Keratinocyte (primary cell): ENCODE results near the gene BSCL2. TPM values are rescaled to one million over a fixed set of nuclear protein-coding genes. Genes with fewer than 3 reads are reported as not detected.
"Not testable (repeated sequence)": the region's sequence is repeated elsewhere in the genome, so short reads cannot be mapped to it uniquely, and the experiment has no call there.

Source experiments
- DNase-seq: peaks from one replicate; pipeline ENCODE4 v3.0.0-alpha.2; 2011; ENCODE audit warnings: low read depth, missing footprints, low spot score
- FAIRE-seq: peaks from 2 replicates; lab custom pipeline; 2011; peaks lifted over from hg19 to GRCh38; lab: Jason Lieb, UNC
- H2AFZ ChIP-seq: 2 replicates; pipeline ENCODE4 v1.6.0; 2012; ENCODE audit warnings: low read length, control low read depth, inconsistent platforms; ENCODE audit not compliant: control insufficient read depth
- H3K27ac ChIP-seq: 2 replicates; pipeline ENCODE4 v1.5.1; 2011; ENCODE audit warnings: low read length; ENCODE audit not compliant: control insufficient read depth, insufficient read depth
- H3K27me3 ChIP-seq: 3 replicates; pipeline ENCODE4 v1.6.0; 2011; ENCODE audit warnings: low read length; ENCODE audit not compliant: control insufficient read depth, insufficient read depth; ENCODE audit errors: extremely low read depth
- H3K36me3 ChIP-seq, 2 experiments: 2 replicates in 1 of 2; 3 replicates in 1 of 2; pipeline ENCODE4 v1.5.1; 2011; ENCODE audit warnings: low read length in 2 of 2, mild to moderate bottlenecking in 1 of 2; ENCODE audit not compliant: control insufficient read depth in 2 of 2, insufficient read depth in 2 of 2; ENCODE audit errors: extremely low read depth in 1 of 2
- H3K4me1 ChIP-seq: 3 replicates; pipeline ENCODE4 v1.5.1; 2011; ENCODE audit warnings: low read length; ENCODE audit not compliant: control insufficient read depth, insufficient read depth; ENCODE audit errors: extremely low read depth
- H3K4me2 ChIP-seq: 3 replicates; pipeline ENCODE4 v1.6.0; 2011; ENCODE audit warnings: low read depth, low read length; ENCODE audit not compliant: control insufficient read depth, insufficient read depth; ENCODE audit errors: extremely low read depth
- H3K4me3 ChIP-seq, 3 experiments: fragments of 200-600 bp in 1 of 3; sonication (generic) in 1 of 3; 2 replicates in 2 of 3; 3 replicates in 1 of 3; pipeline ENCODE4 v1.5.1; 2011 to 2016; ENCODE audit warnings: low read length in 3 of 3, mild to moderate bottlenecking in 3 of 3, control low read depth in 2 of 3, inconsistent platforms in 1 of 3, low read depth in 1 of 3, mixed read lengths in 1 of 3, mixed run types in 1 of 3, moderate library complexity in 1 of 3; ENCODE audit not compliant: control insufficient read depth in 2 of 3, insufficient read depth in 2 of 3; ENCODE audit errors: extremely low read depth in 1 of 3
- H3K79me2 ChIP-seq: 2 replicates; pipeline ENCODE4 v1.6.0; 2012; ENCODE audit warnings: low read length; ENCODE audit not compliant: control insufficient read depth, insufficient read depth
- H3K9ac ChIP-seq: 3 replicates; pipeline ENCODE4 v1.6.0; 2011; ENCODE audit warnings: low read length; ENCODE audit not compliant: control insufficient read depth, insufficient read depth; ENCODE audit errors: extremely low read depth
- H3K9me1 ChIP-seq: 3 replicates; pipeline ENCODE4 v1.6.0; 2011; ENCODE audit warnings: low read length; ENCODE audit not compliant: control insufficient read depth, insufficient read depth; ENCODE audit errors: extremely low read depth
- H3K9me3 ChIP-seq: 2 replicates; pipeline ENCODE4 v1.5.1; 2012; ENCODE audit warnings: low read depth, low read length; ENCODE audit not compliant: control insufficient read depth
- H4K20me1 ChIP-seq: 3 replicates; pipeline ENCODE4 v1.6.0; 2011; ENCODE audit warnings: low read length; ENCODE audit not compliant: control insufficient read depth, insufficient read depth; ENCODE audit errors: extremely low read depth
- CTCF ChIP-seq, 3 experiments: IDR thresholded peaks in 1 of 3; conservative IDR thresholded peaks in 1 of 3; optimal IDR thresholded peaks in 1 of 3; 2 replicates in 2 of 3; 3 replicates in 1 of 3; pipeline versions ENCODE3 to v1.5.1; 2011; ENCODE audit warnings: low read length in 3 of 3, mild to moderate bottlenecking in 3 of 3, moderate library complexity in 2 of 3, control low read depth in 1 of 3, inconsistent platforms in 1 of 3; ENCODE audit not compliant: insufficient read depth in 2 of 3; ENCODE audit errors: extremely low read depth in 1 of 3
- EZH2 ChIP-seq: IDR thresholded peaks from one replicate; pipeline ENCODE4 v1.6.1; 2012; ENCODE audit warnings: inconsistent platforms, mild to moderate bottlenecking, low read length, moderate library complexity
- dilution Hi-C: fragments of 300-500 bp; cut with MboI; formaldehyde crosslinking; loops from one replicate; pipeline ENCODE4 v1.7.0; 2020; ENCODE audit warnings: low sequenced_read_pairs; ENCODE audit not compliant: extremely low pct_ligation_motif_present
- polyA plus RNA-seq, 5 experiments: library from polyadenylated mRNA; depleted of rRNA in 3 of 5; stranded (reverse) in 3 of 5; stranded (forward) in 1 of 5; unstranded in 1 of 5; fragments of >200 nt; gene quantifications; 1 replicate in 1 of 5; 2 replicates in 3 of 5; 3 replicates in 1 of 5; pipeline versions ENCODE4 v1.2.1 to v1.2.3, GENCODE V29; 2011 to 2012; ENCODE audit warnings: missing spikeins in 2 of 5, low read depth in 1 of 5, low replicate concordance in 1 of 5

The BSCL2 gene
- polyA plus RNA-seq, 1 donor (not counting 4 experiments of a cell fraction or from before 2014, with no cell fraction given), result 21.9 TPM

GRCh38 chr11:62705880-62706849 lies 1.1 kb downstream of the BSCL2 start:
- Histone ChIP-seq H3K9ac (peak overlapping the region; percentile 86), H3K27ac (peak overlapping the region; percentile 87), H3K27me3 (no peaks in the 10 kb centered on the region), H3K9me1 (no peaks in the 10 kb centered on the region), H2AFZ (peak overlapping the region; percentile 92), H3K4me3 (peak overlapping the region; percentile 59 to 95 (median 72)), H3K4me2 (peak overlapping the region; percentile 99), H3K4me1 (peaks cover 36% of the 10 kb centered on the region), H3K36me3 (peaks cover 2 to 11% of the 10 kb centered on the region in 2 experiments), H3K79me2 (no peaks in the 10 kb centered on the region), H3K9me3 (no peaks in the 10 kb centered on the region), H4K20me1 (no peaks in the 10 kb centered on the region)
- no peak for FAIRE-seq
- peak; percentile 73 for DNase-seq
- dilution Hi-C loops, result no loop called here
- TF ChIP-seq CTCF (optimal IDR thresholded peaks at IDR 0.05 in 1 of 3, IDR thresholded peaks at IDR 0.05 in 1 of 3, conservative IDR thresholded peaks at IDR 0.05 in 1 of 3; ENCODE audit: extremely low read depth in 1 of 3, insufficient read depth in 2 of 3, low read length in 3 of 3) (no peak), EZH2 (no peak)

DNA sequence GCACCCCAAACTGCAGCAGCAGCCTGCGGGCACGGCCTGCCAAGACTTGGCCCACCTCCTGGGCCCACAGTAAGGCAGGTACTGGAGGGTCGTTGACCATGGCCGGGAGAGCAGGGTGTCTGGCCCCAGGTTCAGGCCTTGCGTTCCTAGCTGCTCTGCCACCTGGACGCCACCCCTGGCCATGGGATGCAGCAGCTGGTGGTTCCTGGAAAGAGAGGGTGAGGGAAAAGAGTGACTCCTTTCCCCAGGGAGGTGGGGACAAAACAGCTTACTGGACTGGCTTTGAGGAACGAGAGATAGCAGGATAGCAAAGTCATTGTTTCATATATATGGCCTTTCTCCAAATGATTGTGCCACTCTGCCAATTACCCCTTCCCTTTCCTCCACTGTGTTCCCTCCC lies 1.8 kb downstream of the BSCL2 start:
- no peak for FAIRE-seq

DNA sequence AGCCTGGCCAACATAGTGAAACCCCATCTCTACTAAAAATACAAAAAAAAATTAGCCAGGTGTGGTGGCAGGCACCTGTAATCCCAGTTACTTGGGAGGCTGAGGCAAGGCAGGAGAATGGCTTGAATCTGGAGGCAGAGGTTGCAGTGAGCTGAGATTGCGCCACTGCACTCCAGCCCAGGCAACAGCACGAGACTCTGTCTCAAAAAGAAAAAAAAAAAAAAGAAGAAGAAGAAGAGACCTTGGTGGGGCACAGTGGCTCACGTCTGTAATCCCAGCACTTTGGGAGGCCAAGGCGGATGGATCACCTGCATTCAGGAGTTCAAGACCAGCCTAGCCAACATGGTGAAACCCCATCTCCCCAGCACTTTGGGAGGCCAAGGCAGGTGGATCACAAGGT lies 3.3 kb downstream of the BSCL2 start:
- H3K9ac ChIP-seq, DNase-seq, H3K9me3 ChIP-seq, dilution Hi-C loops, H3K4me2 ChIP-seq, H3K79me2 ChIP-seq, H4K20me1 ChIP-seq, H3K36me3 ChIP-seq, FAIRE-seq, H2AFZ ChIP-seq, H3K9me1 ChIP-seq, H3K27ac ChIP-seq, H3K27me3 ChIP-seq, H3K4me3 ChIP-seq: not testable (repeated sequence)
- peaks cover 25% of the 10 kb centered on the region for H3K4me1 ChIP-seq

More for the DNA sequence above, 1.8 kb downstream of the BSCL2 start:
- peak overlapping the region; percentile 99 for H3K4me2 ChIP-seq
- H3K9me1 ChIP-seq, result no peaks in the 10 kb centered on the region
- H4K20me1 ChIP-seq, result no peaks in the 10 kb centered on the region
- TF ChIP-seq CTCF (optimal IDR thresholded peaks at IDR 0.05 in 1 of 3, IDR thresholded peaks at IDR 0.05 in 1 of 3, conservative IDR thresholded peaks at IDR 0.05 in 1 of 3; ENCODE audit: extremely low read depth in 1 of 3, insufficient read depth in 2 of 3, low read length in 3 of 3), result peak in 2 of 3 experiments; percentile 13 to 26
- no peak for TF ChIP-seq EZH2
- dilution Hi-C loops, result no loop called here
- peak overlapping the region; percentile 92 for H2AFZ ChIP-seq
- H3K4me1 ChIP-seq, result peaks cover 36% of the 10 kb centered on the region
- no peak for DNase-seq
- H3K9me3 ChIP-seq, result no peaks in the 10 kb centered on the region
- peaks cover 2 to 8% of the 10 kb centered on the region in 2 experiments for H3K36me3 ChIP-seq
- peak overlapping the region; percentile 86 for H3K9ac ChIP-seq
- H3K27me3 ChIP-seq, result no peaks in the 10 kb centered on the region
- peak overlapping the region; percentile 59 to 95 (median 72) for H3K4me3 ChIP-seq
- H3K27ac ChIP-seq, result peak overlapping the region; percentile 87
- H3K79me2 ChIP-seq, result no peaks in the 10 kb centered on the region
